ENCODE data around the gene SELENBP1.

DNA sequence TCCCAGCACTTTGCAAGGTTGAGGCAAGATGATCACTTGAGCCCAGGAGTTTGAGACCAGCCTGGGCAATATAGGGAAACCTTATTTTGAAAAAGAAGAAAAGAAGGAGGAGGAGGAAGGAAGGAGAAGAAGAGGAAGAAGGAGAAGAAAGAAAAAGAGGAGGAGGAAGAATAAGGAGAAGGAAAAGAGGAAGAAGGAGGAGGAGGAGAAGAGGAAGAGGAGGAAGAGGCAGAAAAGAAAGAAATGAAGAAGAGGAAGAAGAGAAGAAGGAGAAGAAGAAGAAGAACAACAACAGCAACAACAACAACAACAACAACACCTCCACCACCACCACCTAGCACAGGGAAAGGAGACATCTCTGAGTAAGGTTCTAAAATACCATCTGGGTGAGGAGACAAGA is 10.6 kb downstream of the SELENBP1 start:
- TF ChIP-seq, protein P1, sequence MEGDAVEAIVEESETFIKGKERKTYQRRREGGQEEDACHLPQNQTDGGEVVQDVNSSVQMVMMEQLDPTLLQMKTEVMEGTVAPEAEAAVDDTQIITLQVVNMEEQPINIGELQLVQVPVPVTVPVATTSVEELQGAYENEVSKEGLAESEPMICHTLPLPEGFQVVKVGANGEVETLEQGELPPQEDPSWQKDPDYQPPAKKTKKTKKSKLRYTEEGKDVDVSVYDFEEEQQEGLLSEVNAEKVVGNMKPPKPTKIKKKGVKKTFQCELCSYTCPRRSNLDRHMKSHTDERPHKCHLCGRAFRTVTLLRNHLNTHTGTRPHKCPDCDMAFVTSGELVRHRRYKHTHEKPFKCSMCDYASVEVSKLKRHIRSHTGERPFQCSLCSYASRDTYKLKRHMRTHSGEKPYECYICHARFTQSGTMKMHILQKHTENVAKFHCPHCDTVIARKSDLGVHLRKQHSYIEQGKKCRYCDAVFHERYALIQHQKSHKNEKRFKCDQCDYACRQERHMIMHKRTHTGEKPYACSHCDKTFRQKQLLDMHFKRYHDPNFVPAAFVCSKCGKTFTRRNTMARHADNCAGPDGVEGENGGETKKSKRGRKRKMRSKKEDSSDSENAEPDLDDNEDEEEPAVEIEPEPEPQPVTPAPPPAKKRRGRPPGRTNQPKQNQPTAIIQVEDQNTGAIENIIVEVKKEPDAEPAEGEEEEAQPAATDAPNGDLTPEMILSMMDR (IDR thresholded peaks at IDR 0.05; ENCODE audit: poor library complexity, severe bottlenecking): no peak
- no peak for TF ChIP-seq EZH2 (IDR thresholded peaks at IDR 0.05; ENCODE audit: borderline replicate concordance, insufficient read depth, low read length, poor library complexity, severe bottlenecking)
